ENCODE data around the gene APOBEC3A.

DNA sequence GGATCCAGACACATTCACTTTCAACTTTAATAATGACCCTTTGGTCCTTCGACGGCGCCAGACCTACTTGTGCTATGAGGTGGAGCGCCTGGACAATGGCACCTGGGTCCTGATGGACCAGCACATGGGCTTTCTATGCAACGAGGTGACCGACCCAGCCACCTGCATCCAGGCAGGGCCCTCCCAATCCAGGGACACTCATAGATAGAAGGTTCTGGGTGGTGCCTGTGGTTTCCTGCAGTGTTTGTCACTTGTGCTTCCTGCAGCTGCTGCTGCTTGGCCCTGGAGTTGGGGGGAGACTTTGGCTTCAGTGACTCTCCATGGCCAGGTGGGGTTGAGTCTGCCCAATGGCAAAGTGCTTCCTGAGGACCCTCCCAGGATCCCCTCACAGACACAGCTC lies 32.1 kb downstream of the APOBEC3A start:
- TF ChIP-seq, protein P1, sequence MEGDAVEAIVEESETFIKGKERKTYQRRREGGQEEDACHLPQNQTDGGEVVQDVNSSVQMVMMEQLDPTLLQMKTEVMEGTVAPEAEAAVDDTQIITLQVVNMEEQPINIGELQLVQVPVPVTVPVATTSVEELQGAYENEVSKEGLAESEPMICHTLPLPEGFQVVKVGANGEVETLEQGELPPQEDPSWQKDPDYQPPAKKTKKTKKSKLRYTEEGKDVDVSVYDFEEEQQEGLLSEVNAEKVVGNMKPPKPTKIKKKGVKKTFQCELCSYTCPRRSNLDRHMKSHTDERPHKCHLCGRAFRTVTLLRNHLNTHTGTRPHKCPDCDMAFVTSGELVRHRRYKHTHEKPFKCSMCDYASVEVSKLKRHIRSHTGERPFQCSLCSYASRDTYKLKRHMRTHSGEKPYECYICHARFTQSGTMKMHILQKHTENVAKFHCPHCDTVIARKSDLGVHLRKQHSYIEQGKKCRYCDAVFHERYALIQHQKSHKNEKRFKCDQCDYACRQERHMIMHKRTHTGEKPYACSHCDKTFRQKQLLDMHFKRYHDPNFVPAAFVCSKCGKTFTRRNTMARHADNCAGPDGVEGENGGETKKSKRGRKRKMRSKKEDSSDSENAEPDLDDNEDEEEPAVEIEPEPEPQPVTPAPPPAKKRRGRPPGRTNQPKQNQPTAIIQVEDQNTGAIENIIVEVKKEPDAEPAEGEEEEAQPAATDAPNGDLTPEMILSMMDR (IDR thresholded peaks at IDR 0.05) = no peak
- no peak for TF ChIP-seq POLR2A (IDR thresholded peaks at IDR 0.05)
